ENCODE measurements around the gene CD300C.

GRCh38 chr17:74523308-74523707, 22.6 kb downstream of the CD300C start:
- TF ChIP-seq CTCF (conservative IDR thresholded peaks at IDR 0.05 in 1 of 2, IDR thresholded peaks at IDR 0.05 in 1 of 2; ENCODE audit: extremely low read depth in 1 of 2, insufficient read depth in 1 of 2, low read depth in 1 of 2, low read length in 2 of 2) (no peak), EZH2 (IDR thresholded peaks at IDR 0.05; ENCODE audit: borderline replicate concordance, low read length) (no peak)

Data from mammary epithelial cell (primary cell).